Posterior cingulate gyrus (tissue), 11 donors: ENCODE data around the gene LRRIQ4.

Experiments
- DNase-seq, 10 donors: peaks; one replicate each; pipeline versions ENCODE4 v3.0.0 to v3.0.0-alpha.2; 2020 to 2021; ENCODE audit warnings: mixed read lengths in 3 of 10
- intact Hi-C: fragments of 100-400 bp; cut with DNase I; formaldehyde crosslinking; loops from one replicate; pipeline ENCODE4 v1.15.1; 2023

Gene LRRIQ4

GRCh38 chr3:169812332-169813235 lies at the start of gene LRRIQ4, which contains the start of gene LRRC34:
Gene LRRIQ4 (plus strand): TSS chr3:169812870. CDS start chr3:169821922, 9,052 bp downstream.
Gene LRRC34 (minus strand): TSS chr3:169812904. CDS start chr3:169812548, 356 bp downstream.
- intact Hi-C loops: no loop called here

DNA sequence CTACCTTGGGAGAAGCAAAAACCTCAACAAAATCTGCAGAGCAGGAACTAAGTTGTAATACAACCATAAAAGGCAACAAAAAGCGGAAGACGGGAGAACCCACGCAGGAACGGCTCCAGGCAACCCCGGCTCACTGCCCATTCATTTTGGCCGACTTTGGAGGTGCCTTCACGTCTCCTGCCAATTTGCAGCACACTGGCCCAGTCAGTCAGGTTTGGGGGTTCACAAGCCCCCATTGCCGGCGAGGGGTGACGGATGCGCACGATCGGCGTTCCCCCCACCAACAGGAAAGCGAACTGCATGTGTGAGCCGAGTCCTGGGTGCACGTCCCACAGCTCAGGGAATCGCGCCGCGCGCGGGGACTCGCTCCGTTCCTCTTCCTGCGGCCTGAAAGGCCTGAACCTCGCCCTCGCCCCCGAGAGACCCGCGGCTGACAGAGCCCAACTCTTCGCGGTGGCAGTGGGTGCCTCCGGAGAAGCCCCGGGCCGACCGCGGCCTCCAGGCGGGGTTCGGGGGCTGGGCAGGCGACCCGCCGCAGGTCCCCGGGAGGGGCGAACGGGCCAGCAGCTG lies 48.3 kb upstream of the LRRIQ4 start:
- intact Hi-C loops: no loop called here
- DNase-seq: peak; percentile 43 to 94 (median 58)

More at GRCh38 chr3:169812332-169813235, at the start of gene LRRIQ4, which contains the start of gene LRRC34:
- peak; percentile 61 to 96 (median 76) for DNase-seq

DNA sequence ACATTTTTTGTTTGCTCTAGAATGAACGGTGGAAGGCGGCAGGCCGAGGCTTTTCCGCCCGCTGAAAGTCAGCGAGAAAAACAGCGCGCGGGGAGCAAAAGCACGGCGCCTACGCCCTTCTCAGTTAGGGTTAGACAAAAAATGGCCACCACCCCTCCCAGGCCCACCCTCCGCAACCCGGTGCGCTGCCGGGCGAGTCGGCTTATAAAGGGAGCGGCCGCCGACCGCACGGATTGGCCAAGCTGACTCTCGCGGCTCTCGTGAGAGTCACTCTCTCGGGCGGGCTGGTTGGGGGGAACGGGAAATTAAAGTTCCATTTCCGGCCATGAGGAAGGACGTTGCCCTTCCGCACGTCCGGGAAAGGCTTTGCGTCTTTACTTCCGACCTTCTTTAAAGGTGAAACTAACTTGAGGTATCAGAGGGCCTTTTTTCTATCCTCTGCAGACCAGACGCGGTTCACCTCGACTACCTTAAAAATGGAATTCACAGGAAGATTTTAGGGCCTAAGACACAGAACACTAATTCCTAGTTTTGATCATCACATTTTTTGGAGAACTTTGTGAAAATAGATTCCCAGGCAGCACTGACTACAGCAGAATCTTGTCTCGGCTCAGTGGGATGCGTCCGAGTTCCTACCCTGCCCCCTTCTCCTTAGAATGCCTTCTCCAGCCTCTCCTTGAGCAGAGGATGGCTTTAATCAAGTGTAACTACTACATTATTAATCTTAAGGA lies 47.6 kb upstream of the LRRIQ4 start, which contains the start of gene TERC:
TERC (minus strand) TSS at position 179 of the 731 bp plus-strand sequence.
- intact Hi-C loops: no loop called here
- peak; percentile 84 to 99 (median 91) for DNase-seq

- DNase-seq: peak; percentile 40 to 92 (median 59)
- intact Hi-C loops: loop anchor here (10.0 kb wide), 1 partner anchor 195 kb away; the partner anchor contains the start of gene SEC62
Measured at GRCh38 chr3:169769287-169770181, 43.1 kb upstream of the LRRIQ4 start, which contains the start of gene ACTRT3. Gene ACTRT3 (minus strand): TSS chr3:169769561. CDS start chr3:169769520, 41 bp downstream.

GRCh38 chr3:169771497-169772304 lies 41.0 kb upstream of the LRRIQ4 start:
- DNase-seq: peak in 4 of 10 donors; percentile 19 to 80 (median 77)
- intact Hi-C loops: loop anchor here (10.0 kb wide), 1 partner anchor 193 kb away; the partner anchor contains the start of gene SEC62

- DNase-seq: peak; percentile 53 to 95 (median 76)
- intact Hi-C loops: loop anchor here (10.0 kb wide), 1 partner anchor 192 kb away; the partner anchor contains the start of gene SEC62
Measured at GRCh38 chr3:169772305-169772896, 40.3 kb upstream of the LRRIQ4 start.

DNA sequence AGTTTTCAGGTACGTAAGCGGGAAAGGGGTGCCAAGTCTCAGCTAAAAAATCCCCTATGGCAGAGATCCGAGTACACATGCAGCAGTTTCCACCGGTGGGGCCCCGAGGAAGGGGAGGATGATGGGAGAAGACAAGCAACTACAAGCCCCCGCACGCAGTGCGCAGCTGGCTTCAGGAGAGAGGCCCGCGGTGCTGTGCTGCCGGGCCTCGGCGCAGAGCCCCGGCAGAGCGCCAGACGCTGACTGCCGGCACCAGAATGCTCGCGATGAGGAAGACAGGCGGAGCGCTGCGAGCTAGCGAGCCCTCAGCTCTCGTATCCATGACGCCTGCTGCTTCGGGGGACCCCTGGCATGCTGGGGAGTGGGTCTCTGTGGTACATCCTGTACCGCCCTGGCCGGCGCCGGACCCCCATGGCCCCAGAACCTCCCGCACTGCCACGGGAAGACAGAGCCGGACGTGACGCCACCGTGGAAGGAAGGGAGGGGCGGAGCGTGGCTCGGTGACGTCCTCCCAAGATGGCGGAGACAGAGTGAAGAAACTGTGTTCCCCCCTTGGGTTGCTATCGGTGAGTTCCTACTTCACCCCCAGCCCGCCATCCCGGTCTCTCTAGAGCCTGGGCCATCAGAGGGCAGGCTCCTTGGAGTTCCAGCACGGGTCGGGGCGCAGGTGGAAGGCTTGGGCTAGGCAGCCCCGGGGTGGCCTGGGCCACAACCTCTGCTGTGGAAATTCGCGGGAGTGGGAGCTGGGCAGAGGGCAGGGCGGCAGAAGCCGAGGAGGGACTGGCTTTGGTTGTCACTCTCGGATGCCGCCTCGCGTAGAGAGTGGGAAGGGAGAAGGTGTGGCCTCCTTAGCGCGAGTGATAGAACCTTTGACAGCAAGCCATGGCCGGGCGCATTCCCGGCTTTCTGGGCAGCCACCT lies 39.5 kb upstream of the LRRIQ4 start, which contains the start of gene MYNN:
MYNN (plus strand) TSS at position 500 of the 920 bp plus-strand sequence. CDS start 900 bp downstream, outside the sequence.
- intact Hi-C loops: loop anchor here (10.0 kb wide), 1 partner anchor 192 kb away; the partner anchor contains the start of gene SEC62
- peak; percentile 90 to 99 (median 94) for DNase-seq

GRCh38 chr3:169774186-169774585 lies 38.5 kb upstream of the LRRIQ4 start:
- intact Hi-C loops: loop anchor here (10.0 kb wide), 1 partner anchor 191 kb away; the partner anchor contains the start of gene SEC62

DNA sequence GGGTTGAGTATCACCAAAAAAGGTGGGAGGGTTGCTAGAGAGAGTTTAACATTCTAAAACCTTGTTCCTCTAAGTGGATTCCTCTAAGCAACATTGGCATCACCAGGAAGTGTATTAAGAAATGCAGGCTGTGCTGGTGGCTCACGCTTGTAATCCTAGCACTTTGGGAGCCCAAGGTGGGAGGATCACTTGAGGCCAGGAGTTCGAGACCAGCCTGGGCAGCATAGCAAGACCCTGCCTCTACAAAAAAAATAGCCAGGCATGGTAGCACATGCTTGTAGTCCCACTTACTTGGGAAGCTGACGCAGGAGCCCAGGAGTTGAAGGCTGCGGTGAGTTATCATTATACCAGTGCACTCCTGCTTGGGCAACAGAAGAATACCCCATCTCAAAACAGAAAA lies 34.8 kb upstream of the LRRIQ4 start:
- intact Hi-C loops: loop anchor here (10.0 kb wide), 1 partner anchor 187 kb away; the partner anchor contains the start of gene SEC62
- no peak for DNase-seq

More at GRCh38 chr3:169774186-169774585, 38.5 kb upstream of the LRRIQ4 start:
- no peak for DNase-seq

GRCh38 chr3:169780742-169781141 lies 31.9 kb upstream of the LRRIQ4 start:
- DNase-seq: no peak
- intact Hi-C loops: no loop called here

DNA sequence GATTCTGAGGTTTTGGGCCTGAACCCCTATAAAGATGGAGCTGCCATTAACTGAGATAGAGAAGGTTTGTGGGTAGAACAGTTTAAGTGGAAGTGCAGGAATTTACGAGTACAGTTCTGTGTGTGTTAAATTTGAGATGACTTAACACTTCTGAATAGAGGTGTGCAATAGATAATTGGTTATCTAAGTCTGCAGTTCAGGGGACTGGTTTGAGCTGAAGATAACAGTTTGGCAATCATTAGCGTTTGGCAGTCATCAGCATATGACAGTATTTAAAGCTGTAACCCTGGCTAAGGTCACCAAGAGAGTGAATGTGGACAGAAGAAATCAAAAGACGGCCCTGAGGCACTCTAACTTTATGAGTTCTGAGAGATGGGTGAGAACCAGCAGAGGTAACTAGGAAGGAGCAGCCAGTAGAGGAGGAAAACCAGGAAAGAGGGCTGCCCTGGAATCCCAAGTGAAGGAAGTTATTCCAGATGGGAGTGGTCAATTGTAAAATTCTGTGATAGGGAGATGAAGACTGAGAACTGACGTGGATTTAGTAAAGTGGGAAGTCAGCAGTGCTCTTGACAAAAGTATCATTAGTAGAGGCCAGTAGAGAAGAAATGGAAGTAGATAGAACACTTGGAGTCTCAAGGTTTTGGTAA lies 31.3 kb upstream of the LRRIQ4 start:
- DNase-seq: no peak
- intact Hi-C loops: no loop called here

GRCh38 chr3:169787120-169787519 lies 25.6 kb upstream of the LRRIQ4 start:
- intact Hi-C loops: no loop called here

GRCh38 chr3:169787791-169788190 lies 24.9 kb upstream of the LRRIQ4 start:
- intact Hi-C loops: no loop called here
- DNase-seq: no peak

More at GRCh38 chr3:169787120-169787519, 25.6 kb upstream of the LRRIQ4 start:
- DNase-seq: no peak

DNA sequence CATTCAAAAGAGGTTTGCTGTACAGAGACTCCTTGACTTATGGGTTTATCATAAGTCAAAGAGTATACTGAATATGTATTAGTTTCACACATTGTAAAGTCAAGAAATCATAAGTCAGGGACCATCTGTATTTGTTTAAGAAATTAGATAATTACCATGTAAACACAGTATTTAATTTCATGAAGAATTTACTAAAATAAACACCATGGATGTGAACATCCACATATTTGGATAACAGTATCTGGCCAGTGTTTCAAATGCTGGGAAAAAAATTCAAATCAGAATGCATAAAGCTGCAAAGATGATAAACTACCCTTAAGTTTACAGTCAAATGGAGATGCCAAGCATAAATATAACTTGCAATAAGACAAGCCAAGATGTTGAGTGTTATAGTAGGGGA lies 22.5 kb upstream of the LRRIQ4 start:
- intact Hi-C loops: no loop called here
- DNase-seq: no peak

DNA sequence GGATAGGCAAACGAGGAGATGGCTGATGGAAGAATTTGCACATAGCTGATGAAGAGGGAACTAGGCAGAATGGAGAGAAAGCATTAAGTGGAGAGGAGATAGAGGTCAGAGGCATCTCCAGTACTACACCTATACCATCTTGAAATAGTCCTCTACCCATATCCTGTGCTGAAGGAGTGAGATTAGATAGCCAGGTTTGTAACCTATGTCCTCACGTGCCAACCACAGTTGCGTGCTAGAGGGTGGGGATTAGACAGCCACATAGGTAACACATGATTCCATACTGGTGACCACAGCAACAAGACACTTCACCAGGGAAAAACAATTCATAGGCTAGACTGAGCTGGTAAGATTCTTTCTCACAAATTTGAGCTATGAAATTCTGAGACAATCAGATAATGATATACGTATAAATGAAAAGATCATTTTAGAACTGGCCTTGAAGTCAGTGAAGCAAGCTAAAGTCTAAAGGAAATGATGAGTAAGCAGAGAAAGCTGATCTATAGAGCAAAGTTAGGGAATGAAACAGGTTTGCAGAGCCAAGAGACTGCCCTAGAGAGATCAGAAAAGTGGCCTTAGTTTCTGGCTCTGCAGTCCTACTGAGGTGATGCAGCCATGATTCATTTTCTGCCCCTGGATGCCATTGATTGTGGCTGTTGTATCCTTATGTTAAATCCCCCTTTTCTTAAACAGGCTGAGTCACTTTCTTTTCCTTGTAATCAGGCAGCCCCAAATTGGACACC lies 21.8 kb upstream of the LRRIQ4 start:
- no peak for DNase-seq
- intact Hi-C loops: no loop called here
